Lower leg skin (tissue), 3 donors: ENCODE results near the gene DNASE1L1.

ENCODE experiments used
- CTCF ChIP-seq, 3 donors: fragments of 450-650 bp; IDR thresholded peaks; one replicate each; pipeline ENCODE4 v1.5.1; 2016; ENCODE audit warnings: antibody characterized with exemption in 3 of 3, mild to moderate bottlenecking in 3 of 3, moderate library complexity in 2 of 3
- POLR2A ChIP-seq, 2 donors: fragments of 450-650 bp; IDR thresholded peaks; one replicate each; pipeline ENCODE4 v1.6.1; 2016 to 2017; ENCODE audit warnings: antibody characterized with exemption in 2 of 2, mild to moderate bottlenecking in 1 of 2, moderate library complexity in 1 of 2

GRCh38 chrX:154432210-154432609 lies 23.2 kb upstream of the DNASE1L1 start:
- TF ChIP-seq CTCF (IDR thresholded peaks at IDR 0.05) (no peak), POLR2A (IDR thresholded peaks at IDR 0.05) (no peak)
